WI38 (cell line): ENCODE measurements around the gene PALD1.

Experiments used
- H3K4me3 ChIP-seq: 2 replicates; pipeline ENCODE4 v1.5.1; 2011; ENCODE audit warnings: low read depth, mild to moderate bottlenecking, control low read depth, low read length
- CTCF ChIP-seq: IDR thresholded peaks from 2 replicates; pipeline ENCODE4 v1.5.1; 2012; ENCODE audit warnings: low read depth, mild to moderate bottlenecking, control low read depth, low read length

The PALD1 gene

GRCh38 chr10:70478191-70479164 lies at the start of gene PALD1:
PALD1 (plus strand) TSS chr10:70478767; CDS start chr10:70525952, 47,185 bp downstream.
- TF ChIP-seq CTCF = no peak
- peak within 1 kb of the TSS; percentile 35 for H3K4me3 ChIP-seq

GRCh38 chr10:70430493-70431445 lies 47.8 kb upstream of the PALD1 start:
- TF ChIP-seq CTCF = no peak
- no peak overlapping the region for H3K4me3 ChIP-seq

- no peak overlapping the region for H3K4me3 ChIP-seq
- TF ChIP-seq CTCF = no peak
Observed at GRCh38 chr10:70432101-70432500, 46.5 kb upstream of the PALD1 start.

GRCh38 chr10:70432561-70433263 lies 45.9 kb upstream of the PALD1 start:
- TF ChIP-seq CTCF = no peak
- H3K4me3 ChIP-seq = no peak overlapping the region

- TF ChIP-seq CTCF = no peak
- H3K4me3 ChIP-seq = no peak overlapping the region
Observed at GRCh38 chr10:70433581-70434280, 44.8 kb upstream of the PALD1 start.

GRCh38 chr10:70435241-70436085 lies 43.1 kb upstream of the PALD1 start:
- no peak overlapping the region for H3K4me3 ChIP-seq
- no peak for TF ChIP-seq CTCF
